GM12864 (cell line): ENCODE measurements around the gene THSD4.
"Not testable (repeated sequence)": the region's sequence is repeated elsewhere in the genome, so short reads cannot be mapped to it uniquely, and the experiment has no call there.

Source experiments
- DNase-seq: peaks from one replicate; pipeline ENCODE4 v3.0.0-alpha.2; 2011; ENCODE audit warnings: low read depth
- H3K4me3 ChIP-seq: 2 replicates; pipeline ENCODE4 v1.5.1; 2011; ENCODE audit warnings: mild to moderate bottlenecking, low read depth, low read length, control low read depth
- CTCF ChIP-seq: IDR thresholded peaks from 2 replicates; pipeline ENCODE4 v1.5.1; 2011; ENCODE audit warnings: low read depth, mild to moderate bottlenecking, moderate library complexity, low read length, control low read depth, inconsistent platforms; ENCODE audit errors: missing control alignments

The THSD4 gene

GRCh38 chr15:71167445-71168165 lies 52.3 kb downstream of the THSD4 start:
- H3K4me3 ChIP-seq = no peak overlapping the region
- TF ChIP-seq CTCF = no peak
- DNase-seq = no peak

GRCh38 chr15:71168166-71168834 lies 53.0 kb downstream of the THSD4 start:
- no peak overlapping the region for H3K4me3 ChIP-seq
- DNase-seq = no peak
- TF ChIP-seq CTCF = no peak

GRCh38 chr15:71170163-71170562 lies 54.9 kb downstream of the THSD4 start:
- DNase-seq = no peak
- TF ChIP-seq CTCF = no peak

GRCh38 chr15:71171195-71171594 lies 55.9 kb downstream of the THSD4 start:
- no peak for TF ChIP-seq CTCF
- no peak for DNase-seq

More at GRCh38 chr15:71170163-71170562, 54.9 kb downstream of the THSD4 start:
- H3K4me3 ChIP-seq = no peak overlapping the region

GRCh38 chr15:71174360-71174759 lies 59.1 kb downstream of the THSD4 start:
- DNase-seq, H3K4me3 ChIP-seq: not testable (repeated sequence)

More at GRCh38 chr15:71171195-71171594, 55.9 kb downstream of the THSD4 start:
- no peak overlapping the region for H3K4me3 ChIP-seq

GRCh38 chr15:71180986-71181853 lies 65.9 kb downstream of the THSD4 start:
- no peak overlapping the region for H3K4me3 ChIP-seq
- no peak for TF ChIP-seq CTCF
- DNase-seq = no peak

- no peak overlapping the region for H3K4me3 ChIP-seq
- no peak for DNase-seq
- no peak for TF ChIP-seq CTCF
Measured at GRCh38 chr15:71182522-71182921, 67.3 kb downstream of the THSD4 start.
